ENCODE data around the gene ESD.

ESD gene

DNA sequence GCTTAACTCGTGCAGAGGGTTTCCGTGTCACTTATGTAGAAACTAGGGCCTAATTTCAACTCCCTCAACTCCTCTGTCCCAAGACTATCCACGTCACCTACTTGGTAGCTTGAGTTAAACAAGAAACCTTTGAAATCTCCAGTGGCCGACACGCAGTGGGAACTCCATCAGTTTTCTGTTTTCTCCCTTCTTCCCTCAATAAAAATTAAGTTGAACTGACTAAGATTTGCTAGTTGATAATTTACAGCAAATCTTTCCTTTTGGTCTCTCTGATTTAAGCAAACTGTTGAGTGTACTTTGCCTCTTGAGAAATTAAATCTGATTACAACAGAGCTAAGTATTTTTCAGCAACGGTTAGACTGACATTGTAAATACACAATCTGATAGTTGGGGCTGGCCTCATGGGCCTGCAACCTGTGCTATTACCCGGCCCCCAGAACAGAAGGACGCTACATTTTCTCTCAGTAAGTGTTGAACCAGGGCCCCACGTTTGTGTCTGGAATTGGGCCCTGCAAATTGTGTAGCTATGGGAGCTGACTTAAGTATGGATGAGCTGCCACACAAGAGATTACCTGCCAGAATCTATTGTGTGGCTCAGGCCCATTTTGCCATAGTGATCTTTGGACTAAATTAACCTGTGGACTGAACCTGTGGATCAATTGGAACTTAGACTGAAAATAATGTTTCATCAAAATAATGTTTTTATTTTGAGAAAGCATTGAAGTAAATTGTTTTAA lies 708 bp upstream of the ESD start:
- CTCF ChIA-PET, result interaction anchor here (0.8 kb wide), 1 partner anchor 14 kb away, joined by 3 read pairs; no protein-coding TSS in a partner anchor
- POLR2A ChIA-PET, result no interaction called here
- TF ChIP-seq CTCF (IDR thresholded peaks at IDR 0.05; ENCODE audit: control extremely low read depth, extremely low read depth, low read depth, missing control alignments), result no peak
- DNase-seq (ENCODE audit: extremely low spot score), result no peak

GRCh38 chr13:46796129-46796514 lies 839 bp downstream of the ESD start:
- no peak for TF ChIP-seq CTCF (IDR thresholded peaks at IDR 0.05; ENCODE audit: control extremely low read depth, extremely low read depth, low read depth, missing control alignments)
- ChIA-PET CTCF (no interaction called here), POLR2A (no interaction called here)
- no peak for DNase-seq (ENCODE audit: extremely low spot score)

GRCh38 chr13:46795321-46795720 lies 1.6 kb downstream of the ESD start:
- CTCF ChIA-PET, result interaction anchor here (0.7 kb wide), 1 partner anchor 10 kb away, joined by 4 read pairs; no protein-coding TSS in a partner anchor
- POLR2A ChIA-PET, result no interaction called here
- TF ChIP-seq CTCF (IDR thresholded peaks at IDR 0.05; ENCODE audit: control extremely low read depth, extremely low read depth, low read depth, missing control alignments), result no peak
- no peak for DNase-seq (ENCODE audit: extremely low spot score)

GRCh38 chr13:46783504-46783903 lies 13.5 kb downstream of the ESD start:
- ChIA-PET CTCF (no interaction called here), POLR2A (no interaction called here)
- TF ChIP-seq CTCF (IDR thresholded peaks at IDR 0.05; ENCODE audit: control extremely low read depth, extremely low read depth, low read depth, missing control alignments), result no peak
- DNase-seq (ENCODE audit: extremely low spot score), result no peak

DNA sequence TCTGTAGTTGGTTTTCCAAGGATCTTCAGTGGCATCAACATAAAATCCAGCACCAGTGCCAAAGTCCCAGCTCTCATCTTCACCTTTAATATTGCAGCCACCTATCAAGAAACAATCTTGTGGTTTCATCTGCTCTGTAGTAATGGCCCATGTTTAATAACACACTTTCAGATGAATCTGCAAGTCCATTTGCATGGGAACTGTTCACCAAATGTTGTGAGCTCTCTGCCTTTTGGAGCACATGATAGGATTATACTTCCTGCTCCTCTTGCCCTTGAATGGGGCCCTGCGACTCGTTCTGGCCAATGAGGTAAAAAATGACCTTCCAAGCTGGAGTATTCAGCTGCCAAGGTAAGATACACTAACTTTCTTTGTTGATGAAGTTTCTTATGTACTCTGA lies 14.3 kb downstream of the ESD start:
- DNase-seq (ENCODE audit: extremely low spot score), result no peak
- ChIA-PET POLR2A (no interaction called here), CTCF (no interaction called here)
- no peak for TF ChIP-seq CTCF (IDR thresholded peaks at IDR 0.05; ENCODE audit: control extremely low read depth, extremely low read depth, low read depth, missing control alignments)

- TF ChIP-seq CTCF (IDR thresholded peaks at IDR 0.05; ENCODE audit: control extremely low read depth, extremely low read depth, low read depth, missing control alignments), result no peak
- POLR2A ChIA-PET, result no interaction called here
- CTCF ChIA-PET, result no interaction called here
Observed at GRCh38 chr13:46782066-46782465, 14.9 kb downstream of the ESD start.

More at GRCh38 chr13:46782066-46782465, 14.9 kb downstream of the ESD start:
- no peak for DNase-seq (ENCODE audit: extremely low spot score)

All from GM10248 (cell line).